Fibroblast of peridontal ligament (primary cell): ENCODE data around the gene DPP10.

ENCODE experiments used
- DNase-seq: peaks from one replicate; pipeline ENCODE4 v3.0.0-alpha.2; 2010; ENCODE audit errors: extremely low read depth

The DPP10 gene

GRCh38 chr2:115129536-115129935 is 687.1 kb downstream of the DPP10 start:
- no peak for DNase-seq

- DNase-seq, result no peak
Observed at GRCh38 chr2:115160531-115161080, 718.2 kb downstream of the DPP10 start.

GRCh38 chr2:115161081-115161770 is 718.8 kb downstream of the DPP10 start:
- no peak for DNase-seq

GRCh38 chr2:115161771-115162493 is 719.5 kb downstream of the DPP10 start:
- DNase-seq, result no peak

- no peak for DNase-seq
Observed at GRCh38 chr2:115162494-115163293, 720.3 kb downstream of the DPP10 start.

GRCh38 chr2:115163572-115163971 is 721.1 kb downstream of the DPP10 start:
- DNase-seq, result no peak

GRCh38 chr2:115165529-115166109 is 723.2 kb downstream of the DPP10 start:
- DNase-seq, result no peak

- no peak for DNase-seq
Observed at GRCh38 chr2:115168457-115168856, 726.0 kb downstream of the DPP10 start.

- no peak for DNase-seq
Observed at GRCh38 chr2:115169814-115170213, 727.4 kb downstream of the DPP10 start.

GRCh38 chr2:115171751-115172150 is 729.3 kb downstream of the DPP10 start:
- DNase-seq, result no peak

GRCh38 chr2:115174651-115175050 is 732.2 kb downstream of the DPP10 start:
- DNase-seq, result no peak

- no peak for DNase-seq
Observed at GRCh38 chr2:115183144-115183543, 740.7 kb downstream of the DPP10 start.

GRCh38 chr2:115190459-115190858 is 748.0 kb downstream of the DPP10 start:
- DNase-seq, result no peak

GRCh38 chr2:115194623-115195022 is 752.2 kb downstream of the DPP10 start:
- DNase-seq, result no peak

GRCh38 chr2:115196587-115196986 is 754.1 kb downstream of the DPP10 start:
- DNase-seq, result no peak

- DNase-seq, result no peak
Observed at GRCh38 chr2:115199966-115200365, 757.5 kb downstream of the DPP10 start.

GRCh38 chr2:115201386-115201785 is 758.9 kb downstream of the DPP10 start:
- no peak for DNase-seq

- DNase-seq, result no peak
Observed at GRCh38 chr2:115208493-115209164, 766.2 kb downstream of the DPP10 start.

- no peak for DNase-seq
Observed at GRCh38 chr2:115214050-115214449, 771.6 kb downstream of the DPP10 start.

- no peak for DNase-seq
Observed at GRCh38 chr2:115219296-115219695, 776.9 kb downstream of the DPP10 start.

- DNase-seq, result no peak
Observed at GRCh38 chr2:115234186-115234585, 791.7 kb downstream of the DPP10 start.
